BLaER1 (cell line): ENCODE data around the gene MAP3K7CL.
"Not testable (repeated sequence)": the region's sequence is repeated elsewhere in the genome, so short reads cannot be mapped to it uniquely, and the experiment has no call there.

Source experiments
- H3K27ac ChIP-seq: shearing (Covaris generic); formaldehyde crosslinking; 2 replicates; pipeline ENCODE4 v1.8.1; 2022
- H3K27me3 ChIP-seq: shearing (Covaris generic); formaldehyde crosslinking; 2 replicates; pipeline ENCODE4 v1.8.1; 2022
- H3K36me3 ChIP-seq: shearing (Covaris generic); formaldehyde crosslinking; 2 replicates; pipeline ENCODE4 v1.8.1; 2022
- H3K4me1 ChIP-seq: shearing (Covaris generic); formaldehyde crosslinking; 2 replicates; pipeline ENCODE4 v1.8.1; 2022
- H3K4me2 ChIP-seq: shearing (Covaris generic); formaldehyde crosslinking; 2 replicates; pipeline ENCODE4 v1.8.1; 2022
- H3K4me3 ChIP-seq: shearing (Covaris generic); formaldehyde crosslinking; 2 replicates; pipeline ENCODE4 v1.8.1; 2022
- H3K9ac ChIP-seq: shearing (Covaris generic); formaldehyde crosslinking; 2 replicates; pipeline ENCODE4 v1.8.1; 2022
- H3K9me3 ChIP-seq: shearing (Covaris generic); formaldehyde crosslinking; 2 replicates; pipeline ENCODE4 v1.8.1; 2022
- H4K20me1 ChIP-seq: shearing (Covaris generic); formaldehyde crosslinking; 2 replicates; pipeline ENCODE4 v1.8.1; 2022
- Cebpa-rat ChIP-seq: shearing (Covaris generic); IDR thresholded peaks from 2 replicates; pipeline ENCODE4 v1.8.1; 2022

MAP3K7CL gene

DNA sequence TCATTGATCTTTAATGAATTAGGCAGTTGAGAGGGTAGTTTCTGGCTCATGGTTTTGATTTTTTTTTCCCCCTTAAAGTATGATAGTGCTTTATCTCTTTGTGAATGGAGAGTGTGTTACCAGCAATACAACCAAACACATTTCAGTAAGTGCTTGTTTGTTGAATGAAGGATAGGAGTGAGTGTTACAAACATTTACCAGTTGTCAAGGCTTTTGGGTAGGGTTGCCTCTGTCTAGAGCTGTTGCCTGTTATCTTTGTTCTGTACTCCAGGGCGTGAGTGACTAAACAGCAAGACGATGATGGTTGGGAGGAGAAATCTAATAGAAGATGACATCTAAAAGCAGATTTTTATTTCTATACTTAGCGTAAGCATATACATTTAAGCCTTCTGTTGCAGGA lies 21.5 kb downstream of the MAP3K7CL start:
- Histone ChIP-seq H4K20me1 (no peaks in the 10 kb centered on the region), H3K4me3 (no peak overlapping the region), H3K9me3 (no peaks in the 10 kb centered on the region), H3K4me2 (no peak overlapping the region), H3K9ac (no peak overlapping the region), H3K4me1 (peaks cover 13% of the 10 kb centered on the region), H3K27me3 (no peaks in the 10 kb centered on the region), H3K27ac (no peak overlapping the region), H3K36me3 (no peaks in the 10 kb centered on the region)
- no peak for TF ChIP-seq Cebpa-rat

DNA sequence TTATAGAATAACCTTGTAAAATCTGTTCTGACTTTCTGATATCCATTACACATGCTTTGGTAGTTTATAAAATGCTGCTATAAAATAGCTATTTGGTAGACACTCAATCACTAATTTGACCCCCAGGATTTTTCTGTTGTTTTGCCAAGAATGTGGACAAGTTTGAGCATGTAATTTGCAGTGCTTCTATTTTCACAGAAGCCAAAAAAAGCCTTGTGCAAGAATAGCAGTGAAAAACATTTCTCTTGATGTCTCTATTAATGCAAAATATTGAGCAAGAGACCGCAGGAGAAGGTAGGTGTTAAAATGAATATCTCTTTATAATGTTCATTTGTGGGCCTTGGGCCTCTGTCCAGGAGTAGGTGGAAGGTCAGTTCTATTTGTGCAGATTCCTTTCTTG lies 22.5 kb downstream of the MAP3K7CL start:
- Histone ChIP-seq H3K4me3 (no peak overlapping the region), H3K9ac (no peak overlapping the region), H4K20me1 (no peaks in the 10 kb centered on the region), H3K4me1 (peaks cover 13% of the 10 kb centered on the region), H3K27me3 (no peaks in the 10 kb centered on the region), H3K36me3 (no peaks in the 10 kb centered on the region), H3K4me2 (no peak overlapping the region), H3K9me3 (no peaks in the 10 kb centered on the region), H3K27ac (no peak overlapping the region)
- TF ChIP-seq Cebpa-rat: no peak

GRCh38 chr21:29154270-29154669 lies 23.8 kb downstream of the MAP3K7CL start:
- no peaks in the 10 kb centered on the region for H3K4me1 ChIP-seq
- H3K27me3 ChIP-seq: no peaks in the 10 kb centered on the region
- TF ChIP-seq Cebpa-rat: no peak
- no peak overlapping the region for H3K9ac ChIP-seq
- H3K9me3 ChIP-seq: no peaks in the 10 kb centered on the region
- H3K27ac ChIP-seq: no peak overlapping the region
- H3K4me2 ChIP-seq: no peak overlapping the region
- H4K20me1 ChIP-seq: no peaks in the 10 kb centered on the region
- H3K4me3 ChIP-seq: no peak overlapping the region
- no peaks in the 10 kb centered on the region for H3K36me3 ChIP-seq

GRCh38 chr21:29155118-29155932 lies 24.9 kb downstream of the MAP3K7CL start:
- Histone ChIP-seq H4K20me1 (no peaks in the 10 kb centered on the region), H3K4me1 (no peaks in the 10 kb centered on the region), H3K27ac (no peak overlapping the region), H3K36me3 (no peaks in the 10 kb centered on the region), H3K9me3 (no peaks in the 10 kb centered on the region), H3K27me3 (no peaks in the 10 kb centered on the region), H3K4me2 (no peak overlapping the region), H3K4me3 (no peak overlapping the region), H3K9ac (no peak overlapping the region)
- TF ChIP-seq Cebpa-rat: no peak

DNA sequence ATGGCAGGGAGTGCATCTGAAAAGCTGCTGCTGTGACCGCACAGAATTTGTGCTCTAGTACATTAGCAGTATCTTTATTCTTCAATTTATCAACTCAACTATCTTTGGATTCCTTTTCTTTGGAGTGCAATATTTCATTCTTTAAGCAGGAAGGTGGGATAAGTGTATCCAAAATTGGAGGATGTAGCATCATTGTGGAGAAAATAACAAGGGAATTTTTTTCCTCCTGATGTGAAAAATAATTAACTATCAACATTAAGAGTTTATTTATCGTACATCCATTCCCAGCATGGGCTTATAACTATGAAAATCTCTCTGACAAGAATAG lies 25.5 kb downstream of the MAP3K7CL start:
- H3K4me3 ChIP-seq: no peak overlapping the region
- no peaks in the 10 kb centered on the region for H3K36me3 ChIP-seq
- no peak overlapping the region for H3K27ac ChIP-seq
- H3K27me3 ChIP-seq: no peaks in the 10 kb centered on the region
- H3K4me1 ChIP-seq: no peaks in the 10 kb centered on the region
- no peak overlapping the region for H3K9ac ChIP-seq
- no peak overlapping the region for H3K4me2 ChIP-seq
- H4K20me1 ChIP-seq: no peaks in the 10 kb centered on the region
- TF ChIP-seq Cebpa-rat: no peak
- H3K9me3 ChIP-seq: no peaks in the 10 kb centered on the region

- H3K36me3 ChIP-seq: no peaks in the 10 kb centered on the region
- no peak overlapping the region for H3K4me3 ChIP-seq
- no peaks in the 10 kb centered on the region for H3K4me1 ChIP-seq
- H3K27me3 ChIP-seq: no peaks in the 10 kb centered on the region
- no peak overlapping the region for H3K27ac ChIP-seq
- H3K9ac ChIP-seq: no peak overlapping the region
- no peaks in the 10 kb centered on the region for H4K20me1 ChIP-seq
- H3K4me2 ChIP-seq: no peak overlapping the region
- no peak for TF ChIP-seq Cebpa-rat
- no peaks in the 10 kb centered on the region for H3K9me3 ChIP-seq
Measured at GRCh38 chr21:29157080-29157479, 26.6 kb downstream of the MAP3K7CL start.

DNA sequence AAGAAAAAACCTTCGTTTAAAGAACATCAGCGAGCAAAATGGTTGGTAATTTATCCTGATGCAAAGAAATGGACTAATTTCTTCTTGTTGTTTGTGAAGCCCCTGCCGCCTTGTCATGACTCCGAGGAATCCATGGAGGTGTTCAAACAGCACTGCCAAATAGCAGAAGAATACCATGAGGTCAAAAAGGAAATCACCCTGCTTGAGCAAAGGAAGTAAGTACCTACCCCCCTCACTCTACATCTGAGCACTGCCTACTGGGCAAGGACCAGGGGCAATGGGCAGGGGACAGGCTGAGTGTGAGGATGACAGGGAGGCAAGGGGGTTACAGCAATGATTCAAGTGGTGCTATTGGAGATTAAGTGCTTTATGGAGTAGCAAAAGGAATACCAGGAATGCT lies 29.4 kb downstream of the MAP3K7CL start:
- no peak for TF ChIP-seq Cebpa-rat
- H3K4me2 ChIP-seq: no peak overlapping the region
- no peaks in the 10 kb centered on the region for H3K9me3 ChIP-seq
- H4K20me1 ChIP-seq: no peaks in the 10 kb centered on the region
- H3K4me1 ChIP-seq: no peaks in the 10 kb centered on the region
- no peak overlapping the region for H3K9ac ChIP-seq
- H3K27me3 ChIP-seq: no peaks in the 10 kb centered on the region
- H3K4me3 ChIP-seq: no peak overlapping the region
- H3K27ac ChIP-seq: no peak overlapping the region
- H3K36me3 ChIP-seq: no peaks in the 10 kb centered on the region

- not testable (repeated sequence) for H3K4me1 ChIP-seq, H4K20me1 ChIP-seq, H3K9me3 ChIP-seq, H3K36me3 ChIP-seq, H3K4me3 ChIP-seq, H3K27ac ChIP-seq, H3K9ac ChIP-seq, H3K4me2 ChIP-seq, H3K27me3 ChIP-seq
Measured at GRCh38 chr21:29162825-29163224, 32.4 kb downstream of the MAP3K7CL start.

GRCh38 chr21:29163341-29164115 lies 33.1 kb downstream of the MAP3K7CL start:
- Histone ChIP-seq H3K36me3 (no peaks in the 10 kb centered on the region), H3K4me2 (no peak overlapping the region), H3K9me3 (no peaks in the 10 kb centered on the region), H3K27ac (no peak overlapping the region), H3K27me3 (no peaks in the 10 kb centered on the region), H3K4me3 (no peak overlapping the region), H4K20me1 (no peaks in the 10 kb centered on the region), H3K4me1 (no peaks in the 10 kb centered on the region), H3K9ac (no peak overlapping the region)
- TF ChIP-seq Cebpa-rat: no peak

GRCh38 chr21:29164323-29164942 lies 34.0 kb downstream of the MAP3K7CL start:
- no peaks in the 10 kb centered on the region for H3K9me3 ChIP-seq
- TF ChIP-seq Cebpa-rat: no peak

More at GRCh38 chr21:29164323-29164942, 34.0 kb downstream of the MAP3K7CL start:
- no peaks in the 10 kb centered on the region for H3K27me3 ChIP-seq
- no peak overlapping the region for H3K27ac ChIP-seq
- no peak overlapping the region for H3K4me3 ChIP-seq
- no peaks in the 10 kb centered on the region for H4K20me1 ChIP-seq
- H3K4me1 ChIP-seq: no peaks in the 10 kb centered on the region
- no peaks in the 10 kb centered on the region for H3K36me3 ChIP-seq
- H3K4me2 ChIP-seq: no peak overlapping the region
- no peak overlapping the region for H3K9ac ChIP-seq
